H1 (cell line): ENCODE measurements around the gene PORCN. TPM values are rescaled to one million over a fixed set of nuclear protein-coding genes. Genes with fewer than 3 reads are reported as not detected.

Experiments
- CTCF ChIA-PET: fragments of 300-600 bp; sonication (Branson Sonifier 250); formaldehyde crosslinking; loops from one replicate; lab custom pipeline; 2021; ENCODE audit not compliant: partially characterized antibody; lab: Charles Lee
- POLR2A ChIA-PET: fragments of 300-600 bp; sonication (Branson Sonifier 250); formaldehyde crosslinking; loops from one replicate; lab custom pipeline; 2021; ENCODE audit warnings: inconsistent platforms; ENCODE audit not compliant: partially characterized antibody; lab: Charles Lee
- DNase-seq, 2 experiments: peaks; one replicate each; pipeline versions ENCODE4 v3.0.0 to v3.0.0-alpha.2; 2010 to 2022; ENCODE audit warnings: low spot score in 2 of 2, low read depth in 1 of 2, mixed read lengths in 1 of 2
- FAIRE-seq: peaks from 2 replicates; lab custom pipeline; 2011; peaks lifted over from hg19 to GRCh38; lab: Jason Lieb, UNC
- H2AFZ ChIP-seq: 2 replicates; pipeline ENCODE4 v1.8.1; 2012; ENCODE audit warnings: low read length, inconsistent platforms
- H2AK5ac ChIP-seq: 2 replicates; pipeline ENCODE4 v1.6.1; 2013; ENCODE audit warnings: low read depth, low read length
- H2BK120ac ChIP-seq: replicated peaks from 2 replicates; pipeline ENCODE3; 2013; ENCODE audit warnings: low read depth, low read length, inconsistent platforms
- H2BK12ac ChIP-seq: 2 replicates; pipeline ENCODE4 v1.6.1; 2013; ENCODE audit warnings: low read depth, low read length
- H2BK15ac ChIP-seq: 2 replicates; pipeline ENCODE4 v1.6.1; 2013; ENCODE audit warnings: low read length
- H2BK20ac ChIP-seq: 2 replicates; pipeline ENCODE4 v1.6.1; 2013; ENCODE audit warnings: low read length
- H2BK5ac ChIP-seq: 2 replicates; pipeline ENCODE4 v1.6.1; 2013; ENCODE audit warnings: low read depth, low read length
- H3K14ac ChIP-seq: 2 replicates; pipeline ENCODE4 v1.6.1; 2013; ENCODE audit warnings: inconsistent platforms; ENCODE audit not compliant: insufficient read length
- H3K18ac ChIP-seq: 2 replicates; pipeline ENCODE4 v1.6.1; 2013; ENCODE audit warnings: low read length; ENCODE audit errors: extremely low read depth
- H3K23ac ChIP-seq: 2 replicates; pipeline ENCODE4 v1.6.1; 2013; ENCODE audit warnings: inconsistent platforms; ENCODE audit not compliant: insufficient read length
- H3K23me2 ChIP-seq: 2 replicates; pipeline ENCODE4 v1.6.1; 2013; ENCODE audit warnings: low read depth, low read length
- H3K27ac ChIP-seq: 2 replicates; pipeline ENCODE4 v1.6.1; 2011; ENCODE audit warnings: low read depth, low read length, inconsistent platforms
- H3K27me3 ChIP-seq, 4 experiments: replicated peaks in 1 of 4; 1 replicate in 1 of 4; 2 replicates in 3 of 4; pipeline versions ENCODE4 v1.6.1 to v1.8.1; 2011 to 2013; ENCODE audit warnings: low read length in 3 of 4, mild to moderate bottlenecking in 3 of 4, inconsistent platforms in 2 of 4, mixed read lengths in 2 of 4, moderate library complexity in 1 of 4; ENCODE audit not compliant: control insufficient read depth in 3 of 4, insufficient read depth in 3 of 4; ENCODE audit errors: extremely low read depth in 1 of 4
- H3K36me3 ChIP-seq, 4 experiments: 2 replicates each; pipeline versions ENCODE4 v1.6.1 to v1.8.1; 2011 to 2013; ENCODE audit warnings: mild to moderate bottlenecking in 4 of 4, low read length in 3 of 4, moderate library complexity in 2 of 4, control low read depth in 1 of 4, inconsistent platforms in 1 of 4; ENCODE audit not compliant: insufficient read depth in 4 of 4, control insufficient read depth in 2 of 4
- H3K4ac ChIP-seq: replicated peaks from 2 replicates; pipeline ENCODE3; 2013; ENCODE audit warnings: low read length, low read depth, mixed read lengths, inconsistent platforms; ENCODE audit not compliant: insufficient read length
- H3K4me1 ChIP-seq, 4 experiments: replicated peaks in 1 of 4; 1 replicate in 1 of 4; 2 replicates in 3 of 4; pipeline versions ENCODE4 v1.6.1 to v1.8.1; 2011 to 2013; ENCODE audit warnings: low read length in 3 of 4, inconsistent platforms in 2 of 4, mixed read lengths in 1 of 4; ENCODE audit not compliant: insufficient read depth in 4 of 4, control insufficient read depth in 3 of 4
- H3K4me2 ChIP-seq, 2 experiments: 2 replicates each; pipeline versions ENCODE4 v1.6.1 to v1.8.1; 2011 to 2013; ENCODE audit warnings: low read depth in 2 of 2, low read length in 2 of 2, control low read depth in 1 of 2, inconsistent platforms in 1 of 2, mild to moderate bottlenecking in 1 of 2; ENCODE audit not compliant: insufficient read depth in 1 of 2
- H3K4me3 ChIP-seq, 4 experiments: fragments of 200-600, 300-600 bp in 1 of 4; sonication (generic), shearing (Covaris generic), sonication (Bioruptor Twin) in 1 of 4; 2 replicates each; pipeline versions ENCODE4 v1.5.1 to v1.8.1; 2011 to 2016; ENCODE audit warnings: low read length in 4 of 4, low read depth in 3 of 4, control low read depth in 2 of 4, inconsistent platforms in 2 of 4, mild to moderate bottlenecking in 2 of 4, mixed read lengths in 1 of 4, moderate library complexity in 1 of 4; ENCODE audit not compliant: insufficient read depth in 2 of 4; ENCODE audit errors: extremely low read depth in 1 of 4
- H3K56ac ChIP-seq: replicated peaks from 2 replicates; pipeline ENCODE3; 2013; ENCODE audit warnings: low read depth, mild to moderate bottlenecking, mixed read lengths, low read length, inconsistent platforms; ENCODE audit not compliant: insufficient read length
- H3K79me1 ChIP-seq: 2 replicates; pipeline ENCODE4 v1.6.1; 2013; ENCODE audit warnings: low read depth, low read length, control low read depth
- H3K79me2 ChIP-seq, 2 experiments: 2 replicates each; pipeline versions ENCODE4 v1.6.1 to v1.8.1; 2012 to 2013; ENCODE audit warnings: low read length in 2 of 2, mild to moderate bottlenecking in 2 of 2, inconsistent platforms in 1 of 2; ENCODE audit not compliant: insufficient read depth in 2 of 2, control insufficient read depth in 1 of 2
- H3K9ac ChIP-seq, 4 experiments: replicated peaks in 1 of 4; 1 replicate in 1 of 4; 2 replicates in 3 of 4; pipeline versions ENCODE4 v1.6.1 to v1.8.1; 2011 to 2013; ENCODE audit warnings: low read depth in 3 of 4, low read length in 3 of 4, control low read depth in 2 of 4, mild to moderate bottlenecking in 2 of 4, moderate library complexity in 2 of 4, inconsistent platforms in 1 of 4; ENCODE audit errors: extremely low read depth in 1 of 4
- H3K9me3 ChIP-seq, 2 experiments: 2 replicates each; pipeline versions ENCODE4 v1.6.1 to v1.8.1; 2012 to 2013; ENCODE audit warnings: mild to moderate bottlenecking in 2 of 2, moderate library complexity in 2 of 2, control low read depth in 1 of 2, inconsistent platforms in 1 of 2, low read depth in 1 of 2, low read length in 1 of 2, mixed read lengths in 1 of 2; ENCODE audit not compliant: insufficient read depth in 2 of 2
- H4K20me1 ChIP-seq, 2 experiments: replicated peaks in 1 of 2; 2 replicates each; pipeline versions ENCODE3 to v1.8.1; 2011 to 2013; ENCODE audit warnings: inconsistent platforms in 2 of 2, low read length in 2 of 2, mild to moderate bottlenecking in 1 of 2; ENCODE audit not compliant: insufficient read depth in 2 of 2, control insufficient read depth in 1 of 2
- H4K5ac ChIP-seq: 2 replicates; pipeline ENCODE4 v1.6.1; 2013; ENCODE audit warnings: low read length, low read depth, mixed read lengths, inconsistent platforms; ENCODE audit not compliant: insufficient read length
- H4K8ac ChIP-seq: 2 replicates; pipeline ENCODE4 v1.8.0; 2013; ENCODE audit warnings: mild to moderate bottlenecking, moderate library complexity, low read length, inconsistent platforms; ENCODE audit not compliant: insufficient read depth; ENCODE audit errors: extremely low read depth
- H4K91ac ChIP-seq: replicated peaks from 2 replicates; pipeline ENCODE3; 2013; ENCODE audit warnings: low read length, mixed read lengths, inconsistent platforms; ENCODE audit not compliant: insufficient read length
- ASH2L ChIP-seq: fragments of 200-600, 300-600 bp; sonication (generic); IDR thresholded peaks from one replicate; pipeline ENCODE4 v1.7.1; 2017; ENCODE audit warnings: low read length
- ATF2 ChIP-seq: IDR thresholded peaks from 2 replicates; pipeline ENCODE4 v1.6.1; 2012; ENCODE audit warnings: low read length, inconsistent platforms
- CBX8 ChIP-seq: fragments of 300-800, 300-1000 bp; sonication (generic); IDR thresholded peaks from 2 replicates; pipeline ENCODE4 v1.7.1; 2016; ENCODE audit warnings: low read depth, low read length, borderline replicate concordance
- EGR1 ChIP-seq: IDR thresholded peaks from 2 replicates; pipeline ENCODE4 v1.6.1; 2011; ENCODE audit warnings: low read depth, low read length, borderline replicate concordance
- HDAC2 ChIP-seq, 2 experiments: fragments of 300-600 bp in 1 of 2; sonication (generic) in 1 of 2; IDR thresholded peaks; 2 replicates each; pipeline ENCODE4 v1.6.1; 2011 to 2012; ENCODE audit warnings: low read depth in 2 of 2, low read length in 2 of 2, mild to moderate bottlenecking in 2 of 2, moderate library complexity in 2 of 2, borderline replicate concordance in 1 of 2, inconsistent platforms in 1 of 2
- POLR2AphosphoS5 ChIP-seq: IDR thresholded peaks from 2 replicates; pipeline ENCODE4 v1.6.1; 2011; ENCODE audit warnings: low read depth, low read length
- SIX5 ChIP-seq: IDR thresholded peaks from 2 replicates; pipeline ENCODE4 v1.6.1; 2011; ENCODE audit warnings: mild to moderate bottlenecking, low read depth, low read length
- SRF ChIP-seq: IDR thresholded peaks from 2 replicates; pipeline ENCODE4 v1.6.1; 2011; ENCODE audit warnings: mild to moderate bottlenecking, low read depth, low read length, moderate library complexity
- TAF1 ChIP-seq: IDR thresholded peaks from 2 replicates; pipeline ENCODE4 v1.6.1; 2011; ENCODE audit warnings: mild to moderate bottlenecking, low read depth, low read length
- TCF12 ChIP-seq: IDR thresholded peaks from 2 replicates; pipeline ENCODE4 v1.6.1; 2011; ENCODE audit warnings: low read depth, mild to moderate bottlenecking, low read length
- WGBS, 2 experiments: shearing (Covaris generic) in 1 of 2; methylation state at CpG; one replicate each; pipeline versions ENCODE4 v1.1.6 to v1.1.7; 2013 to 2015; ENCODE audit warnings: low lambda C conversion rate in 2 of 2, mixed read lengths in 2 of 2, inconsistent platforms in 1 of 2, low coverage in 1 of 2, missing lambda C conversion rate in 1 of 2; ENCODE audit not compliant: insufficient replicate concordance in 2 of 2, insufficient coverage in 1 of 2, insufficient read length in 1 of 2; ENCODE audit errors: extremely low coverage in 1 of 2, missing lambda C conversion rate in 1 of 2; 5-methylcytosine and 5-hydroxymethylcytosine counted together
- polyA plus RNA-seq, 7 experiments: library from polyadenylated mRNA; depleted of rRNA in 3 of 7; stranded (reverse) in 5 of 7; unstranded in 2 of 7; fragments of >200 nt in 5 of 7; fragments of 200-250 nt in 2 of 7; gene quantifications; 1 replicate in 5 of 7; 2 replicates in 1 of 7; 4 replicates in 1 of 7; pipeline versions ENCODE4 v1.2.1 to v1.2.3, GENCODE V29; 2011 to 2013; ENCODE audit warnings: missing spikeins in 2 of 7, mixed read lengths in 2 of 7
- total RNA-seq: library from RNA; stranded (reverse); fragmentation: NEBNext Ultra II Directional; extraction: Animal tissue kit (Norgen Biotek cat#: 25700); gene quantifications from 2 replicates; pipeline ENCODE4 v1.2.1, GENCODE V29; 2021
- TF ChIP-seq, protein P1 (sequence below): IDR thresholded peaks from 2 replicates; pipeline ENCODE4 v1.6.1; 2011; ENCODE audit warnings: low read length, improper control_type of control experiment
- TF ChIP-seq, protein P2 (sequence below): IDR thresholded peaks from 2 replicates; pipeline ENCODE4 v1.6.1; 2012; ENCODE audit warnings: inconsistent platforms

PORCN gene
- total and polyA plus RNA-seq, 2 of the 8 experiments (the other 6 are each of a cell fraction or from before 2014, with no cell fraction given), result 14.6 to 34.1 TPM

- no peak overlapping the region for H3K27ac ChIP-seq
- no peak overlapping the region for H2AFZ ChIP-seq
- H3K23ac ChIP-seq, result no peak overlapping the region
- H3K4me1 ChIP-seq, result no peaks in the 10 kb centered on the region
- no peak overlapping the region for H4K91ac ChIP-seq
- ChIA-PET CTCF (no interaction called here), POLR2A (no interaction called here)
- H3K18ac ChIP-seq, result no peak overlapping the region
- H3K9me3 ChIP-seq, result no peaks in the 10 kb centered on the region
- H3K14ac ChIP-seq, result no peak overlapping the region
- no peaks in the 10 kb centered on the region for H3K27me3 ChIP-seq
- H4K20me1 ChIP-seq, result no peaks in the 10 kb centered on the region
- H3K36me3 ChIP-seq, result peaks cover 0 to 2% (median 0%) of the 10 kb centered on the region in 4 experiments; a peak in 3 of 8 replicates
- no peaks in the 10 kb centered on the region for H3K23me2 ChIP-seq
- no peak overlapping the region for H4K8ac ChIP-seq
- no peak overlapping the region for H4K5ac ChIP-seq
- H2BK12ac ChIP-seq, result no peak overlapping the region
- no peak overlapping the region for H3K4ac ChIP-seq
- FAIRE-seq (no peak), DNase-seq (no peak)
- H3K79me1 ChIP-seq, result no peaks in the 10 kb centered on the region
- H3K4me3 ChIP-seq, result no peak overlapping the region
- H2BK5ac ChIP-seq, result no peak overlapping the region
- H2AK5ac ChIP-seq, result no peak overlapping the region
- H3K4me2 ChIP-seq, result no peak overlapping the region
- H2BK20ac ChIP-seq, result no peak overlapping the region
- no peak overlapping the region for H3K9ac ChIP-seq
- H2BK120ac ChIP-seq, result no peak overlapping the region
- H2BK15ac ChIP-seq, result no peak overlapping the region
- WGBS, 2 experiments, result 79% methylated on average over 10 of the region's 10 CpGs; no CpG with 5 or more reads in 1 of the 2 experiments
- H3K56ac ChIP-seq, result no peak overlapping the region
- no peaks in the 10 kb centered on the region for H3K79me2 ChIP-seq
- TF ChIP-seq, protein P1, sequence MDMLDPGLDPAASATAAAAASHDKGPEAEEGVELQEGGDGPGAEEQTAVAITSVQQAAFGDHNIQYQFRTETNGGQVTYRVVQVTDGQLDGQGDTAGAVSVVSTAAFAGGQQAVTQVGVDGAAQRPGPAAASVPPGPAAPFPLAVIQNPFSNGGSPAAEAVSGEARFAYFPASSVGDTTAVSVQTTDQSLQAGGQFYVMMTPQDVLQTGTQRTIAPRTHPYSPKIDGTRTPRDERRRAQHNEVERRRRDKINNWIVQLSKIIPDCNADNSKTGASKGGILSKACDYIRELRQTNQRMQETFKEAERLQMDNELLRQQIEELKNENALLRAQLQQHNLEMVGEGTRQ, result no peak
- TF ChIP-seq POLR2AphosphoS5 (no peak), EGR1 (no peak), ASH2L (no peak), TAF1 (no peak), SIX5 (no peak), HDAC2 (IDR thresholded peaks at IDR 0.05; ENCODE audit: borderline replicate concordance in 1 of 2, low read depth in 2 of 2, low read length in 2 of 2) (no peak), TCF12 (no peak), ATF2 (no peak), CBX8 (no peak), SRF (no peak)
- TF ChIP-seq, protein P2, sequence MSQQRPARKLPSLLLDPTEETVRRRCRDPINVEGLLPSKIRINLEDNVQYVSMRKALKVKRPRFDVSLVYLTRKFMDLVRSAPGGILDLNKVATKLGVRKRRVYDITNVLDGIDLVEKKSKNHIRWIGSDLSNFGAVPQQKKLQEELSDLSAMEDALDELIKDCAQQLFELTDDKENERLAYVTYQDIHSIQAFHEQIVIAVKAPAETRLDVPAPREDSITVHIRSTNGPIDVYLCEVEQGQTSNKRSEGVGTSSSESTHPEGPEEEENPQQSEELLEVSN, result no peak
Observed at GRCh38 chrX:48516285-48516684, 7.5 kb downstream of the PORCN start.
